SK-N-SH (cell line): ENCODE results near the gene P2RY10. TPM values are rescaled to one million over a fixed set of nuclear protein-coding genes. Genes with fewer than 3 reads are reported as not detected.

Experiments
- CTCF ChIA-PET: fragments of 300-600, 350-600 bp; formaldehyde crosslinking; extraction: SDS; loops from one replicate; lab custom pipeline; 2021; lab: Yijun Ruan, JAX
- POLR2A ChIA-PET: fragments of 350-600 bp; sonication (Branson Sonifier 250); formaldehyde crosslinking; extraction: SDS; loops from one replicate; lab custom pipeline; 2020; ENCODE audit warnings: antibody characterized with exemption, inconsistent platforms; lab: Yijun Ruan, JAX
- DNase-seq: peaks from one replicate; pipeline ENCODE4 v3.0.0; 2012
- H2AFZ ChIP-seq: fragments of 200-600 bp; sonication (generic); 2 replicates; pipeline ENCODE4 v1.8.1; 2016; ENCODE audit warnings: antibody characterized with exemption, mild to moderate bottlenecking, low read depth
- H3F3A ChIP-seq: fragments of 200-600 bp; sonication (generic); replicated peaks from 2 replicates; pipeline ENCODE3; 2016; ENCODE audit warnings: antibody characterized with exemption, mild to moderate bottlenecking; ENCODE audit not compliant: insufficient read depth
- H3K27ac ChIP-seq, 2 experiments: fragments of 200-500 bp in 1 of 2; fragments of 200-600 bp in 1 of 2; sonication (Bioruptor generic) in 1 of 2; sonication (generic), shearing (Covaris generic) in 1 of 2; 2 replicates each; pipeline versions ENCODE4 v1.5.1 to v1.6.1; 2014 to 2016; ENCODE audit warnings: low read depth in 2 of 2, inconsistent platforms in 1 of 2, low read length in 1 of 2, mild to moderate bottlenecking in 1 of 2, mixed read lengths in 1 of 2
- H3K27me3 ChIP-seq: fragments of 200-600 bp; sonication (generic), shearing (Covaris generic); 2 replicates; pipeline ENCODE4 v1.6.1; 2016; ENCODE audit warnings: mixed run types; ENCODE audit not compliant: insufficient read depth
- H3K36me3 ChIP-seq, 2 experiments: fragments of 200-500 bp in 1 of 2; fragments of 200-600 bp in 1 of 2; sonication (Bioruptor generic) in 1 of 2; sonication (generic) in 1 of 2; replicated peaks in 1 of 2; 2 replicates each; pipeline versions ENCODE3 to v1.5.1; 2014 to 2016; ENCODE audit warnings: low read length in 1 of 2, mild to moderate bottlenecking in 1 of 2; ENCODE audit not compliant: insufficient read depth in 2 of 2, control insufficient read depth in 1 of 2
- H3K4me1 ChIP-seq, 2 experiments: fragments of 200-500 bp in 1 of 2; fragments of 200-600 bp in 1 of 2; sonication (Bioruptor generic) in 1 of 2; sonication (generic), shearing (Covaris generic) in 1 of 2; 2 replicates each; pipeline versions ENCODE4 v1.5.1 to v1.6.1; 2014 to 2016; ENCODE audit warnings: low read depth in 1 of 2, low read length in 1 of 2, mixed run types in 1 of 2; ENCODE audit not compliant: insufficient read depth in 2 of 2, control insufficient read depth in 1 of 2
- H3K4me2 ChIP-seq: fragments of 200-600 bp; sonication (generic), shearing (Covaris generic); 2 replicates; pipeline ENCODE4 v1.6.1; 2017; ENCODE audit warnings: mixed run types
- H3K4me3 ChIP-seq, 2 experiments: fragments of 200-500 bp in 1 of 2; fragments of 200-600 bp in 1 of 2; sonication (Bioruptor generic) in 1 of 2; sonication (generic), shearing (Covaris generic) in 1 of 2; 2 replicates each; pipeline versions ENCODE4 v1.5.1 to v1.8.1; 2014 to 2016; ENCODE audit warnings: low read depth in 2 of 2, inconsistent platforms in 1 of 2, low read length in 1 of 2, mild to moderate bottlenecking in 1 of 2, mixed read lengths in 1 of 2, moderate library complexity in 1 of 2
- H3K79me2 ChIP-seq: fragments of 200-600 bp; sonication (generic); 2 replicates; pipeline ENCODE4 v1.8.1; 2017; ENCODE audit warnings: mild to moderate bottlenecking; ENCODE audit not compliant: insufficient read depth
- H3K9ac ChIP-seq: fragments of 200-600 bp; sonication (generic); 2 replicates; pipeline ENCODE4 v1.6.1; 2017; ENCODE audit warnings: mixed run types
- H3K9me2 ChIP-seq: fragments of 200-600 bp; sonication (generic); 2 replicates; pipeline ENCODE4 v1.6.1; 2017; ENCODE audit warnings: mixed run types
- H3K9me3 ChIP-seq: fragments of 200-600 bp; sonication (generic); 2 replicates; pipeline ENCODE4 v1.6.1; 2017; ENCODE audit warnings: mixed run types, mild to moderate bottlenecking, moderate library complexity
- H4K20me1 ChIP-seq: fragments of 200-600 bp; sonication (generic); 2 replicates; pipeline ENCODE4 v1.6.1; 2017; ENCODE audit warnings: mild to moderate bottlenecking, mixed run types; ENCODE audit not compliant: insufficient read depth
- ELF1 ChIP-seq: IDR thresholded peaks from 2 replicates; pipeline ENCODE4 v1.4.0; 2012
- FOXJ3 ChIP-seq: sonication (generic); formaldehyde crosslinking; IDR thresholded peaks from 2 replicates; pipeline ENCODE4 v1.5.1; 2020; ENCODE audit warnings: mild to moderate bottlenecking, missing genetic modification reagents
- FOXM1 ChIP-seq: IDR thresholded peaks from 2 replicates; pipeline ENCODE4 v1.4.0; 2012; ENCODE audit warnings: low read depth, mild to moderate bottlenecking
- JUND ChIP-seq: IDR thresholded peaks from 2 replicates; pipeline ENCODE4 v1.4.0; 2012
- MEF2A ChIP-seq: IDR thresholded peaks from 2 replicates; pipeline ENCODE4 v1.4.0; 2012; ENCODE audit warnings: low read depth, borderline replicate concordance
- NRF1 ChIP-seq: IDR thresholded peaks from 2 replicates; pipeline ENCODE4 v1.6.1; 2012; ENCODE audit warnings: low read depth, mild to moderate bottlenecking, low read length
- RAD21 ChIP-seq: IDR thresholded peaks from 2 replicates; pipeline ENCODE4 v1.6.1; 2012; ENCODE audit warnings: mild to moderate bottlenecking, low read length
- REST ChIP-seq: IDR thresholded peaks from 2 replicates; pipeline ENCODE4 v1.6.1; 2012; ENCODE audit warnings: mild to moderate bottlenecking, low read depth, low read length, moderate library complexity
- RFX5 ChIP-seq: IDR thresholded peaks from 2 replicates; pipeline ENCODE4 v1.6.1; 2012; ENCODE audit warnings: mild to moderate bottlenecking, improper control_type of control experiment, low read length
- RXRA ChIP-seq: IDR thresholded peaks from 2 replicates; pipeline ENCODE4 v1.4.0; 2012; ENCODE audit warnings: low read depth, mild to moderate bottlenecking, borderline replicate concordance
- SIN3A ChIP-seq: IDR thresholded peaks from 2 replicates; pipeline ENCODE4 v1.6.1; 2012; ENCODE audit warnings: low read depth, mild to moderate bottlenecking, low read length, moderate library complexity, borderline replicate concordance
- SMC3 ChIP-seq: IDR thresholded peaks from 2 replicates; pipeline ENCODE4 v1.6.1; 2012; ENCODE audit warnings: low read depth, low read length, improper control_type of control experiment
- TEAD4 ChIP-seq: IDR thresholded peaks from 2 replicates; pipeline ENCODE4 v1.4.0; 2012; ENCODE audit warnings: mild to moderate bottlenecking, borderline replicate concordance; ENCODE audit not compliant: insufficient read depth
- YY1 ChIP-seq: IDR thresholded peaks from 2 replicates; pipeline ENCODE4 v1.4.0; 2012; ENCODE audit warnings: low read depth, mild to moderate bottlenecking
- ZBTB33 ChIP-seq: IDR thresholded peaks from 2 replicates; pipeline ENCODE4 v1.4.0; 2012; ENCODE audit warnings: low read depth, borderline replicate concordance
- WGBS: methylation state at CpG from one replicate; pipeline ENCODE4 v1.1.6; 2017; ENCODE audit warnings: low lambda C conversion rate; 5-methylcytosine and 5-hydroxymethylcytosine counted together
- polyA plus RNA-seq, 3 experiments: library from polyadenylated mRNA; depleted of rRNA; stranded (reverse); fragments of >200 nt; gene quantifications; 2 replicates each; pipeline ENCODE4 v1.2.3, GENCODE V29; 2012
- TF ChIP-seq, protein P1 (sequence below): IDR thresholded peaks from 2 replicates; pipeline ENCODE4 v1.4.0; 2012; ENCODE audit warnings: low read depth, borderline replicate concordance

Gene P2RY10
- polyA plus RNA-seq, 1 of the 3 experiments (the other 2 are of a cell fraction), result not detected

DNA sequence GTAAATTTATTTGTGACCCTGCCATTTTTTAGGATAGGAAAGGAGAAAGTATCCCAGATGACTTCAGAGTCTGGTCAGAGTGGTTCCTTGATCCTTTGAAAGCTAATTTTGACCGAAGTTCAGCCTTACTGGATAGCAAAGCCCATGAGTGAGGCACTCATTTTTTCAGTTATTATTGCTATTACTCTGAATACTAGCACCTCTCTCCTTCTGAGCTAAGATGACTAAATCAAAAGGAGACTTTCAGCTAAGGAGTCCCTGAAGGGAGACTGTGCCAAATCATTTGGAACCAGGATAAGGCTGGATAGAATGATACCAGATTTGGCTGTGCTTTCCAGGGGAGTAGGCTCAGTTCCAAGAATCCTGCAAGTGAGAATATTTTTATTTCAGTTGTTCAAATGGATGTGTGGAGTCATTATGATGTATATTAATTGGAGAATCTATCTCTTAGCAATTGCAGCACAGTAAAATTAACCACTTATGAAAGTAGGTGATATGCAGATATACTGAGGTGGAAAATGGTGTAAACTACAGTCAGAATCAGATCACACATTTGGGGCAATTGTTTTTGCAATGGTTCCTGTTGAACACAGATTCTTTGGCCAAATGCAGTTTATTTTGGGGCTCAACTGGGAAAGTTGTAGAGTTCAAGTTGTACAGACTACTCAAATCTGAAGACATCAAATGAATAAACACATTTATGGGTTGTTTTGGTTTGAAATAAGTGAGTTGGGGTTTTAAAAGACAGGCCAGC lies 1.2 kb downstream of the P2RY10 start (continued):
- TF ChIP-seq ZBTB33 (no peak), FOXJ3 (CRISPR knock-in tag) (no peak), NRF1 (no peak), RXRA (no peak), JUND (no peak), TEAD4 (no peak), YY1 (no peak), RFX5 (no peak), SIN3A (no peak)

- POLR2A ChIA-PET, result no interaction called here
- Histone ChIP-seq H2AFZ (no peak overlapping the region), H3K9ac (no peak overlapping the region), H3K79me2 (no peaks in the 10 kb centered on the region), H3F3A (no peaks in the 10 kb centered on the region), H3K27me3 (no peaks in the 10 kb centered on the region), H3K36me3 (no peaks in the 10 kb centered on the region), H3K4me1 (no peaks in the 10 kb centered on the region), H3K27ac (no peak overlapping the region), H3K9me3 (no peaks in the 10 kb centered on the region), H3K9me2 (no peaks in the 10 kb centered on the region), H3K4me2 (no peak overlapping the region)
- 2% methylated on average over 3 of the region's 3 CpGs for WGBS
- TF ChIP-seq ELF1 (no peak), SMC3 (no peak), FOXM1 (no peak), REST (no peak), RAD21 (no peak), MEF2A (no peak)
- TF ChIP-seq, protein P1, sequence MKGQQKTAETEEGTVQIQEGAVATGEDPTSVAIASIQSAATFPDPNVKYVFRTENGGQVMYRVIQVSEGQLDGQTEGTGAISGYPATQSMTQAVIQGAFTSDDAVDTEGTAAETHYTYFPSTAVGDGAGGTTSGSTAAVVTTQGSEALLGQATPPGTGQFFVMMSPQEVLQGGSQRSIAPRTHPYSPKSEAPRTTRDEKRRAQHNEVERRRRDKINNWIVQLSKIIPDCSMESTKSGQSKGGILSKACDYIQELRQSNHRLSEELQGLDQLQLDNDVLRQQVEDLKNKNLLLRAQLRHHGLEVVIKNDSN, result no peak
- TF ChIP-seq, all 33 proteins: peak for 0
- no peak for DNase-seq
- no peak overlapping the region for H3K4me3 ChIP-seq
- CTCF ChIA-PET, result interaction anchor here (0.6 to 0.8 kb wide), 2 partner anchors 11 to 395 kb away, joined by 3 read pairs; no protein-coding TSS in a partner anchor
- no peaks in the 10 kb centered on the region for H4K20me1 ChIP-seq
Measured at GRCh38 chrX:78950009-78950835, 5.0 kb downstream of the P2RY10 start.
